HG02973 (cell line): ENCODE measurements around the gene SLC35F3.
"Not testable (repeated sequence)": the region's sequence is repeated elsewhere in the genome, so short reads cannot be mapped to it uniquely, and the experiment has no call there.

Experiments used
- ATAC-seq: cut with Tn5 transposase; IDR thresholded peaks from one replicate; pipeline ENCODE4 v1.9.1; 2021; ENCODE audit warnings: moderate library complexity; ENCODE audit not compliant: unreplicated experiment

SLC35F3 gene

DNA sequence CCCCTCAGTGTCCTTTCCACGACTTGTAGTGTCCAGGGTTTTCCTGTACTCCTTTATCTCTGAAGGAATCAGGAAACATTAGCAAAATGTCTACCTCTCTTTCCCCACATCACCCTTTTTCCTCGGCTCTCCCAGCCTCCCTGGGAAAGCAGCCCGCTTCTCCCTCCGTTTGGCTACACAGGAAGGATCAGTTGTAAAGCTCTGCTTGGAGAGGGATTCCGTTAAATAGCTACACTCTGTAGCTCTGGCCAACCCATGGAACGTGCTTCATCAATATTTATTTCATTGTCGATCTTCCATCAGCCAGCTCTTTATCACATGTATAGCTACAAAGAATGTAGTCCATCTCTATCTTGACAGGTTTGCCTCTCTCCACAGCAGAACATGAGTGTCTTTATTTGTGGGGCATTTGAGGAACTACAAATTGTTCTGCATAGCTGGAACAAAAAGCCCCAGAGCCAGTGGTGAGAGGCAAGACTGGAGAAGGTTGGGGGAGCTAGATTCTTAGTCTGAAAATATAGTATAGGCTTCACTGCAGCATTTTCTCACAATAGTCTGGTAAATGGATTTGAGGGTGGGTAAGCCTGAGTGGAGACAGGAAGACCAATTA, 191.8 kb downstream of the SLC35F3 start:
- ATAC-seq, result no peak

DNA sequence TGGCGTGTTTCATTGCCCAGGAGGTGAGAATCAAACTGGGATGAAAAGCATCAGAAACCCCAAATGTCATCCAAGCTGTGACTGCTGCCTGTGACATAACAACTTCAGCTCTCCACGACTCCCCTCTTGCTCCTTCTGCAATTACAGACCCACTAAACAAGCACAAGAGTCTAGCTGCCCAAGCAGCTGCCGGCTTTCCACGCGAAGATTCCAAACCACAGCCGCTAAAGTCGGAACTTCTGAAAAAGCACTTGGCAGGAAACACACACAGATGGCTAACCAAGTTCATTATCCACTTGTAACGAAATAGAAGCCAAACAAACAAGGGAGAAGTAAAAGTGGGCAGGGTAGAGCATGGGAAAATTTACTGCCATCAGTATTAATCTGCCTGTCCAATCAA, 198.1 kb downstream of the SLC35F3 start:
- no peak for ATAC-seq

DNA sequence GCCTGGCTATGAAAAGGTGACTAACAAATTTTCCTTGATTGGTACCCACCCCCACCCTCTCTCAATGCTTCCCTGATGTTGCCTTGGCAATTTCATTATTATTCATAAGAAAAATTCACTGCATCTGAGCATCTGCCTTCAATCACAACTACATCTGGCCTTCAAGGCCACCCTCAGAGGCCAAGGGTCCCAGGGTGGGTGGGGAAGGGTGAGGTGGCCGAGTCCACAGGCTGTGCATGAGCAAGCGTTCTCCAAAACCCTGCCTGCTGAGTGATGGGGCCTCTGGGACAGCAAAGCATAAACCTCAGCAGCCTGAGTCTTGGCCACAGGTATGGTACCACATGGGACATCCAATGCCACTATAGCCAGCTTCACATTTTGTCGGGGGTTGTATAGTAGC, 198.7 kb downstream of the SLC35F3 start:
- ATAC-seq, result no peak

DNA sequence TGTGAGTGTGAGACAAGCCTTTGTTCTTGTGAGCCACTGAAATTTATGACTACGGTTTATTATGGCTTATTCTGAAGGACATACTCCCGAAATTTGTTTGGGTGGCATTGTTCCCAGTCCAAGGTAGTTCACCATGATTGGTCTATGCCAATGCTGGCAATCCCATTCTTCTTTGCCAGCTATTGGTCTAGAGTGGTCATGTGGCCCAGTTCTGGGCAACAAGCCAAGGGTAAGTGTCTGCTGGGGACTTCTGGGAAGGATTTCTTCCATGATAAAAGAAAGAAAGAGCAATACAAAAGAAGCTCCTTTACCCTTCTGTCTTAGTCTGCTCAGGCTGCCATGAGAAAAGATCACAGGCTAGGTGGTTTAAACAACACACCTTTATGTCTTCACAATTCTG, 201.6 kb downstream of the SLC35F3 start:
- ATAC-seq, result no peak

DNA sequence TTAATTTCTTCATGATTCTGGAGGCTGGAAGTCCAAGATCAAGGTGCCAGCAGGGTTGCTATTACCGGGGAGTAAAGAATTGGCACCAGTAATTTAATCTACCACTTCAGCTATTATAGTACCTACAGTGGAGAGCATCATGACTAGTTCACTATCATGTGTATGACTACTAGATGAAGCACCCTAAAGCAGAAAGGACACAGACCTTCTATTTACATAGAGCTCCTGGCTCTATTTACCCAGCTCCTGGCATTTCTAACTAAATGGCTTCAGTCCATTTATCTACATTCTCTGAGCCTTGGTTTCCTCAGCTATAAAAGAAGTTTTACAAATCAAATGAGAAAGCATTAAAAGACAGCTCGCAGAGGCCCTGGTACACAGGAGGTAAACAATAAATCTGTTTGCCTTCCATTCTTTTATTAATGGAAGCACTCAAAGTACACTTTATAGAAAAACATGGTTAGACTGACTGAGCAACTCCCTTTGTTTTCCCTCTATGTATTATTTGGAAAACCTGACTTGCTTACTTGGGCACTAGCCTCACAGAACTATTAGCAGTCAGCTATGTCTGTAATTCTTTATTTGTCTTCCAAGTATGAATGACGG, 203.0 kb downstream of the SLC35F3 start:
- no peak for ATAC-seq

DNA sequence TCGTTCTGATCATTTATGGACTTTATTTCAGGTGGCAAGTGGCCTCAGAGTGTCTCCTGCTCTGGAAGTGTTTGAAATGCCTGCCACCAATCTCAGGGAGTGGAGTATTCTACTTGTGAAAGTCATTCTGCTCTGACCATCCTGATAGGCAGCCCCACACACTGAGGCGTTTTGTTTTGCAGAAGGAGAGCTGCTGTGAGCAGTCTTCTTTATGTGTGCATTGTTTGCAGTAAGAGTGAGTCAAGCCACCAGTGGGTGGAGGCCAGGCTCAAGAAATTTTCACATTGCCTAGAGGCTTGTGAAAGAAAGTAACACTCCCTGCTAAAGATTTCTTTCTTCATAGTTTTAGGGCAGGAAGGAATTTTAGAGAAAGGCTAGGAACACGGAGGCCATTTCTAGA, 204.4 kb downstream of the SLC35F3 start:
- no peak for ATAC-seq

DNA sequence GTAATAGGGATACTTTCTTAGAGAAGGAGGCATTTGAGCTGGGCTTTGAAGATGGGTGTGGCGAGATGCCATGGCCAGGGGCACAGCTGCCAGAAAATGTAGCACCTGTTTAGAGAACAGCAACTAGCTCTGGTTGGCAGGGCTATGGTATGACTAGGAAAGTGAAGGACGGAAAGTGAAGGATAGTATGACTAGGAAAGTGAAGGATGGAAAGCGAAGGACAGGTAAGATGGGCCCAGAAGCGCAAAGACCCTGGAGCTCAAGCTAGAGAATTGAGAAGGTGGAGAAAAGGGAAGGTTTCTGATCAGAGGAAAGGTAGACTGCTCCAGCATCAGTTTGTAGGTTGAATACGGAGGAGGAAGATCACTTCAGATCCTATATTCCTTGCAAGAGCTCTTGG, 205.4 kb downstream of the SLC35F3 start:
- ATAC-seq, result no peak

DNA sequence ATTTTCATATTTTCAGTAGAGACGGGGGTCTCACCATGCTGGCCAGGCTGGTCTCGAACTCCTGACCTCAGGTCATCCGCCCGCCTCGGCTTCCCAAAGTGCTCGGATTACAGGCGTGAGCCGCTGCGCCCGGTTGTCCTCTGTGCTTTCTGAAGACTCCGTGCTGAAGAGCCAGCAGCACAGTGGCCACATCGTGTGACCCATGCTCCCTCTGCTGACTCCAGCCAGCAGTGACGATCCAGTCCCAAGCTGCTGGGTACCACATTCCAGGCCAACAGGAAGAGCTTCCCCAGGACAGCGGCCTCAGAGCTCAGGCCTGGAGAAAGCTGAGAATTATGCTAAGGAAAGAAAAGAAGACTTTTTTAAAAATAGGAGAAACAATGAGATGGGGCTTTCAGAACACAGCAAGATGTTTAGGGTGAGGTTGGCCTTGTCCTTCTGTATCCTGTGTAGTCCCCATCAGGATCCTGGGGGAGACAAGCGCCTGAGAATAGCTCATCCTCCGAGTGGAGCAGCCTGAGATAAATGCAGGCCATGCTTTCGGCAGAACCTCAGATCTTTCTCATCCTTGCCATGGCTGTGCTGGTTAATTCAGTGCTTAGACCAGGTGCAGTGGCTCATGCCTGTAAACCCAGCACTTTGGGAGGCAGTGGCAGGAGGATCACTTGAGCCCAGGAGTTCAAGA, 207.1 kb downstream of the SLC35F3 start:
- ATAC-seq, result no peak

DNA sequence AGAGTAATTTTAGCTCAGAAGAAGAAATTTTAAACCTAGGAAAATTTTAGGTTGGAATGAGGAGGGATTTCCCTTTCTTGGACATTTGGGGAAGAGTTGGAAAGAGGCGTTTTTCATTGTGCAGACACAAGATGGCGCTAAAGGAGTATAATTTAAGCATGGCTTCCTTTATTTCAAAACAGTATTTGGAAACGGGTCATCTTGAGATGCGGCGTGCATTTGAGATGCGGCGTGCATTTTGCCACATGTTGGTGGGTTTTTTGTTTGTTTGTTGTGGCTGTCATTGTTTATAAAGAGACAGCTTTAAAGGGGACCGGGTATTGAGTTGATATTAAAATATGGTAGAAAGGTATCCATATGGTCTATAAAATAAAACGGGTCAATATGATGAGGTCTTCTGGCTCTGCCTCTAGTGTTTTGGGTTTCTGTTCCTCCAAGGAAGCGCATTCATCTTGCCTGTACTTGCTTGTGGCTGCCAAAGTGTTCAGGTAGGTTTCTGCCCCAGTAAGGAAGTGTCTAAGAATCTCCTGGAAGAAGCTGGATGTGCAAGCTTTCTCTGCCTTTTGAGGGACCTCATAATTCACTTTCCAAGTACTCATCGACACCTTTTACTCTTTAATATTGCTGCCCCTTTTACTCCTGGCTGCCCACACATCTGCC, 210.3 kb downstream of the SLC35F3 start:
- peak; percentile 50 for ATAC-seq

DNA sequence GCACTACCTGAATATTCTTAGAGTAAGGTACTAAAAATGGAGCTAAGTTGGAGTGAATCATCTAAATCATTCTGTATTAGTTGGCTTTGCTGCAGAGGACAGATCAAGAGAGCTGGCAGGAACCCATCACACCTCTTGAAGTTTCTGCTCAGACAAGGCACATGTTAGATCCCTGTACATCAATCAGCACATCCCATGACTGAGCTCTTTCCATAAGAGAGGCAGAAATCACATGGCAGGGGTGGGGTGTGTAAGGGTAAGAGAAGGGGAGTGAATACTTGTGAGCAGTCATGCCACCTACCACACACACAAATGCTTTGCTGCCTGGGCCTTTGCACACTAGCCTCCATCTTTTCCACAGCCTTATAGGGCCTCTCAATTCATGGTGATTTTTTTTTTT, 214.4 kb downstream of the SLC35F3 start:
- ATAC-seq, result no peak

DNA sequence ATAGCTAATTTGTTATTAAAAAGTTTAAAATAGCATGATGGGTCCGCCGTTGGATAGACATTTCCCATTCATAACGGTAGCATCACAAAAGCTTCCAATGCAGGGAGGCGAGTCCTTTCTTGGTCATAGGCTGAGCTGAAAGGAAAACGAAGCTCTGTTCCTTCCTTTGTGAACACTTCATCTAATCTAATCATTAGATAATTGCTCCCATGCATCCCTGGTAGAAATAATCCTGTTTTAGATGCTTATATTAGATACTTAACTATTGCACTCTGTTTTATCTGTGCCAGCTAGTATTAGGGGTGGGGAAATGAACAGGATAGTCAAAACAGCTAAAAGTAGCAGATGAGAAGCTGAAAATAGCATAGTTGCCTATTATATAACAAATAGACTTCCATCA, 215.0 kb downstream of the SLC35F3 start:
- ATAC-seq, result no peak

DNA sequence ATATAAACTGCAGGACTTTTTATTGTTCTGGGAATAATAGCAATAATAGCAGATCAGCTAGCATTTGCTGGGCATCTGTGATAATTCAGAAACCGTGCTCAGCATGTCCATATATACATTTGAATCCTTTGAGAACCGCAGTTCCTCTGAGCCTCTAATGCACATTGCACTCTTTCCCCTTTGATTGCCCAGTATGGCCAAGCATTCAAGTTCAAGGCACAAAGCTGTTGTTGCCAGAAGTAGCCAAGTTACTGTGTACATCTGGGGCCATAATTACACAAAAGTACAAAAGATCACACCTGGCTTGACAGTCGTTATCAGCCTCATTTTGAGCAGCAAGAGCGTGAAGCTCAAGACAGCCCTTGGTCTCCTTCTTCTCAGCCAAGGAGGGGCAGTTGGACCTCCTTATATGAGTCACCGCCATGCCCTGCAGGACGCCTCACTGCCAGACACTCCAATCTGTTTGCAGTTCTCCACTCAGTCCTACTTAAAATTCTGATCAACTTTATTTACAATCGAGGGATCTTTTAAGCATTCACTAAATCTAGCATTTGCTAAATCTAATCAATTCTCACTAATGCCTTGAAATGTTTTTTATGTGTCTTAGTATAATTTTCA, 216.0 kb downstream of the SLC35F3 start:
- ATAC-seq, result no peak

DNA sequence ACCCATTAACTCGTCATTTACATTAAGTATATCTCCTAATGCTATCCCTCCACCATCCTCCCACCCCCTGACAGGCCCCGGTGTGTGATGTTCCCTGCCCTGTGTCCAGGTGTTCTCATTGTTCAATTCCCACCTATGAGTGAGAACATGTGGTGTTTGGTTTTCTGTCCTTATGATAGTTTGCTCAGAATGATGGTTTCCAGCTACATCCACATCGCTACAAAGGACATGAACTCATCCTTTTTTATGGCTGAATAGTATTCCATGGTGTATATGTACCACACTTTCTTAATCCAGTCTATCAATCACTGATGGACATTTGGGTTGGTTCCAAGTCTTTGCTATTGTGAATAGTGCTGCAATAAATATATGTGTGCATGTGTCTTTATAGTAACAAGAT, 217.2 kb downstream of the SLC35F3 start:
- not testable (repeated sequence) for ATAC-seq

DNA sequence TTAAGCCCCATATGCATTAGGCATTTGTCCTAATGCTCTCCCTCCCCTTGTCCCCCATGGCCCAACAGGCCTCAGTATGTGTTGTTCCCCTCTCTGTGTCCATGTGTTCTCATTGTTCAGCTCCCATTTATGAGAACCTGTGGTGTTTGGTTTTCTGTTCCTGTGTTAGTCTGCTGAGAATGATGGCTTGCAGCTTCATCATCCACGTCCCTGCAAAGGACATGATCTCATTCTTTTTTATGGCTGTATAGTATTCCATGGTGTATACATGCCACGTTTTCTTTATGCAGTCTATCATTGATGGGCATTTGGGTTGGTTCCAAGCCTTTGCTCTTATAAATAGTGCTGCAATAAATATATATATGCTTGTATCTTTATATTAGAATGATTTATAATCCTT, 218.1 kb downstream of the SLC35F3 start:
- ATAC-seq, result not testable (repeated sequence)

DNA sequence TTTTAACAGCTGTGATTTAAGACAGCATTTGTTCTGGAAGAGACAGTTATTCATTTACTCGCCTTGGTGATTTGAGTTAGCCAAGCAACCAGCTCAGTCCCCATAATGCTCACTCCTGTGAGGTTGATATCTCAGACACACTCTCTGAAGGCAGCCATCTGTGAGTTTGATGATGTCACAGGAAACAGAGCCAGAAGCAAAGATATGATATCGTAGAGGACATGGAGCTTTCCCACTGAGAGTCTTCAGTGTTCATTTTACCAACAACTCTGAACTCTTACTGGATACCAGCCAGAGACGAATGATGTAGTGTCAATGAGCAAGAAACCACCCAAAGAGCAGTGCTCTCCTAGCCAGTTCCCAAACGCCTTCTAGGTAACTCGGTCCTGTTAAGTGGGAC, 219.4 kb downstream of the SLC35F3 start:
- no peak for ATAC-seq

DNA sequence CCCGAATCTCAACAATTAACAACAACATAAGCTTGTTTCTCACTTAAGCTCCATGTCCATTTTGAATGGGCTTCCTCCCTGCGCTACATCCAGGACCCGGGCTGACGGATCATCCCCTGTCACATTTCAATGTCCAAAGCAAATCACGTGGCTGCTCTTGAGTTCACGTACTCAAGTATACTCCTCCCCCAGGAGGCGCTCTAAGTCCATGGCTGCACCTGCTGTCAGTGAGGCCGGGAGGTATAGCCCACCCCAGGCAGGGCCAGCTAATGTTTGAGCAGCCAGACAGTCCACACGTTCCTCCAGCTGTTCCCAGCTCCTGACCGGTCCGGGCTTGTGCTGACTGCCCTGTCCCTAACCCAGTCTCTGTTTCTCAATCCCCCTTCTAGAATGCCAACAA, 220.8 kb downstream of the SLC35F3 start:
- no peak for ATAC-seq

DNA sequence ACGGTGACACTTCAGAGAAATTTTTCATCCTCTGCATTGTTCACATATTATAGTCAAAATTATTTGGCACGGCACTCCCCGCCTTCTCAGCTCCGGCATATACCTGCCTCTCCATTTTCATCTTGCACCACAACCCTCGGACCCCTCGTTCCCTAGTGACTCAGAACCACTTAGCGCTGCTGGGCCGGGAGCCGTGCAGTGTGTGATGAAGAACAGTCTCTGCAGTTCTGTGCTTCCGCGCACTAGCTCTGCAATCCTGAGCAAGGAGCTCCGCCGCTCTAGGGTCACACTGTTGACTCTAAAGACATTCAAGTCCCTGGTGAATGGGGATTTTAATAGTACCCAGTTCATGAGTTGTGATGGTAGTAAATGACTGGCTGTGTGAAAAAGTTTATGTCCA, 221.2 kb downstream of the SLC35F3 start:
- no peak for ATAC-seq

DNA sequence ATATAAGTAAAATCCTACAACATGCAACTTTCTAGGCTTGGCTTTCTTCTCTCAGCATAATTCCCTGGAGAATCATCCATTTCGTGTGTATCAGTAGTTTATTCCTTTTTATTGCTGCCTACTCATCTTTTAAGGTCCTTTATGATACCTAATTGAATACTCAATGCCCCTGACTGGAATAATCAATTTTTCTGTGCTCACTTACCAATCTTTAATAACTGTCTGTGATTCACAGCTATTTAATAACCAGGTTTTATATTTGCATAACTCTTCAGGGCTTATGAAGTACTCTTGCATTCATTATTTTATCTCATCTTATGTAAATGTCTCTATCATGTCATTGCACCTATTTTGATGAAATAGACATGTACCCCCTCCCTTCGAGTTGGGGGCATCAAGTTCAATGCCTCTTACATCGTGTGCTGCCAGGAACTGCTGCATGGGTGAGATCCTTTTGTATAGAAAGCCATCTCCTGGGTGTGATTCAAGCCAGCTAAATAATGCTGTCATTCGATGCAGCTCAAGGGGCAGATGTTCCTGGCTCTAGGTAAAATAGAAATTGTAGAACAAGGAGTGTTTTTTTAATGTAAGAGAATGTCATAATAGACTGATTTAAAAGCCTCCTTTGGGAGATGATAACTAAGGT, 222.7 kb downstream of the SLC35F3 start:
- ATAC-seq, result no peak

DNA sequence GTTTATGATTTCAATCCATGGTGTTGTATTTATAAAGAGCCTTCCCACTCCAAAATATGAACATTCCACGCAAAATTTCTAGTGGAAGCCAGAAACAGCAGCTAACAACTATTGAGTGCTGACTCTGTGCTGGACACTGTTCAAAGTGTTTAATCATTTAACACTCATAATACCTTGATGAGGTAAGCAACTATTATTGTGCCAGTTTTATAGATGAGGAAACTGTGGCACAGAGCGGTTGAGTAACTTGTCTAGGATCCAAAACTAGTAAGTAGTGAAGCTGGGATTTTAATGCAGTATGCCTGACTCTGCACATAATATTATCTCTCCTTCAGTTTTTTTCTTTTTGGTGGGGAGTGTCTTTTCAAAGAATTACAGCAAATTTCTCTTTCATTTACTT, 228.3 kb downstream of the SLC35F3 start:
- ATAC-seq, result no peak

DNA sequence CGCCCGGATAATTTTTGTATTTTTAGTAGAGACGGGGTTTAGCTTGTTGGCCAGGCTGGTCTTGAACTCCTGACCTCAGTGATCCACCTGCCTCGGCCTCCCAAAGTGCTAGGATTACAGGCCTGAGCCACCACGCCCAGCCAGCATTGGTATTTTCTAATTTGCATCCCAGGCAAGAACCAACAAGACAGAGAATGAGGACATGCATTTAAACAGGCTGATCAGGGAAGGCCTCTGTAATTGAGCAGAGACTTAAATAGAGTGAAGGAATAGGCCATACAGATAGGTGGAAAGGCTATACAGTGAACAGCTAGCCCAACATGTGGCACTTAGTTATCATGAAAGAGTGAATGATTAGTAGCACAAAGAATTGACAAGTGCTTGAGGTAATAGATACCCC, 230.4 kb downstream of the SLC35F3 start:
- no peak for ATAC-seq

DNA sequence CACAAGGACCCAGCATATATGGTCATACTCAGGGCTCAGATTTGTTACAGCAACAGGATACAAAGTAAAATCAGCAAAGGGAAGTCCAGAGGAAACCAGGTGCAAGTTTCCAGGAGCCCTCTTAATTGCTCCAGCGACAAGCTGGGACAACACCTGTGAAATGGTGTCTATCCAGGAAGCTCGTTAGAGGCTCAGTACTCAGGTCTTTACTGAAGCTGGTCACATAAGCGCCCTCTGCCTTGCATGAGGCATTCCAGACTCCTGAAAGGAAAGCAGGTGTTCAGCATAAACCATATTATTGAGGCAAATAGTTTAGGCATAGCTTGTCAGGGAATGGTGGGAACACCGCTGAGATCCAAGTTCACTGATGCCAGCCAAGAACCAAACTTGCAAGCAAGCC, 231.0 kb downstream of the SLC35F3 start:
- ATAC-seq, result no peak
